Stimulated activated CD4-positive, alpha-beta T cell treated with anti-CD3 and anti-CD28 coated beads, TNF-alpha, amount 100 ng/mL, for 4 hours (primary cell): Measurements from ENCODE around the gene RELA.

Experiments
- DNase-seq, 3 experiments: peaks; one replicate each; pipeline ENCODE4 v3.0.0-alpha.2; 2020; ENCODE audit warnings: low read depth in 3 of 3

Gene RELA

DNA sequence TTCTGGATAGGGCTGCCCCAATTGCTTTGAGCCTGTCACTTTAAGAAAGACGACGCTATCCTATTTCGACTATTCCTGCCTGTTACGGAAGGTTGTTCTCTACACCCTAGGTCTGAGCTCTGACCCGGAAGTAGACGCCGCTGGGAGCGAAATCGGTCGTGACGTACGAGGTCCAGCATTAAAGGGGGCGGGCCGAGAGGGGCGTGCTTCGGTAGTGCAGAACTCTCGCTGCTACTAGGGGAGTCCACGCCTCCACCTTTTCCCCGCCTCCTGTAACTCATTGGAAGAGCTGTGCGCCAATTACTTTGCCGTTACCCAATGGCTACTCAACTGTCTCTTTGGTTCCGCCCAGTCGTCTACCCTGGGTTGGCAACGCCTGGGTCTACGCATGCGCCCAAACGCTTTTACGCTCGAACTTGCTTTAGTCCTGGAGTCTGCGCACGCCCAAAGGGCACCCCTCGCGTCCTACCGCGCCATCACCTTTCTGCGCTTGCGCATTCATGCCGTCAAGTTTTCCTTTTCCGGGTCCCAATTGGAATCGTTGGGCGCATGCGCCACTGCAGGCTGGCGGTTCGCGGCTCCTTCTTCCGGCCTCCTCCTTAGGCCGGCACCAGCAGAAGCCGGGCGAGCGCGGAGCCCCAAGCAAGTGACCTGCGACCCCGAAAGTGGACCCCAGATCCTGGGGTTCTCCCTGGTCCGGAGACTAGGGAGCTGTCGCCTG lies 47.3 kb downstream of the RELA start, which contains the start of gene PCNX3:
Gene PCNX3 (plus strand): TSS at position 548 of the 721 bp plus-strand sequence. CDS start 536 bp downstream, outside the sequence.
- DNase-seq = peak; percentile 98 to 100 (median 99)

DNA sequence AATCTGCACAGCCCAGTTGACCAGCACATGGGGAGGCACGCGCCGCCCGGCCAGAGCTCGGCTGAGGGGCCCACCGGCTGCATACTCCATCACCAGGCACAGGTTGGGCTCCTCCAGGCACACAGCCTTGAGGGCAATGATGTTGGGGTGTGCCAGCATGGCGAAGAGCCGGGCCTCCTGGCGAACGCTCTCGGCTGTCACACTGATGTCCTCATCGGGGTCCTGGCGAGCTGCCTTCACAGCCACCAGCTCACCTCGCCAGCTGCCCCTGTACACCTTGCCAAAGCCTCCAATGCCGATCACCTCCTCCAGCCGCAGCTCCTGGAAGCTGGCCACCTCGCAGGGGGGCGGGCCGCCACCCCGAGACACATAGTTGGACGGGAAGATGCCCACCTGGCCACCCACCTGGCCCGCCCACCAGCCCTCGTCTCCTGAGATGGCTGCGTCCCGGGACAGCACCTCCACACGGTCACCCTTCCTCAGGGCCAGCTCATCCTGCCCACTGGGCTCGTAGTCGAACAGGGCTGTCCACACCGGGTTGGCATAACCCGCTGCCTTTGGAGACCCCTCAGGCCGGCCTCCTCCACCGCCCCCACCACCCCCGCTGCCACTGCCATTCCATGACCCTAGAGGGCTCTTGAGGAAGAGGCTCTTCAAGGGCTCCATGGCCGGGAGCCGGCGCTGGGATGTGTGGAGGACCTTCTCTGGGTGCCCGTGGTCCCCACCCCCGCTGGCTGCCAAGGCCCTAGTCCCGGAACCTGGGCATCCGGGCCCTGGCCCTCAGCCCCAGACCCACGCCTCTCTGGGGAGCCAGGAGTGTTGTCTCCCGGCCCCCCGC lies 49.4 kb downstream of the RELA start:
- DNase-seq = no peak

GRCh38 chr11:65612691-65613090 lies 50.0 kb downstream of the RELA start:
- no peak for DNase-seq

DNA sequence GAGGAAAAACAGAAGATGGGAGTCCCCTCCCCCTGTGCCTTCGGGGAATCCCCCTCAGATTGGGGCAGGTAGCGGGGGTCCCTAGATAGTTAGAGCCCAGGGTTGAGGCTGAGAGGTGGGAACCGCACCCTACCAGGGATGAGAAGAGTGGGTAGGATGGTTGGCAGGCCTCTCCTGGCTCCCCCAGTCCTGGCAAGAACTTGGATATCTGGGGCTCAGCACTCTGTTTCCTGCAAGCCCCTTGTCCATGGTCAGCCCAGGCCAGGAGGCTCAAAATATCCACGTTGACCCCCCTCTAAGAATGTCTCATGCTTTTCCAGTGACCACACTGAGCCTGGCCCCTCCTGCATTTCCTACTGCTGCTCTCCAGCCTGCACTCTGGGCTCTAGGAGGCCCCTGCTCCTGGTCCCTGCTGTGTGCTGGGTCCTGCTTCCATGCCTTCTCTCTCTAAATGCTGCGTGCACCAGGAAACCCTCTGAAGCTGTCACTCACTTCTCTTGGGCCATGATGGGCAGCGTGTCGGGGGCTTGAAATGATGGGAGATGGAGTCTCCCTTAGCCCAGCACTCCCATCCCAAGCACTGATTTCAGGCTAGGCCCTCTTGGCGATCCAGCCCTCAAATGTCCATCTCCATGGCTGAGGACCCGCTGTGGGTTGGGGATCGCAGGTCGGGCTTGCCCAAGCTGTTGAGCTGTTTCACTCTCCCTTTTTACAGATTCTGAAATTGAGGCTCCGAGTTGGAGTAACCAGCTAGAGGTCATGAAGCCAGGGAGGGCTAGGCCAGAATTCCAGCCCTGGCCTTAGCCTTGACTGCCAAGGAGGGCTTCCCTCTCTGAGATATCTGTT lies 50.7 kb downstream of the RELA start:
- no peak for DNase-seq

- DNase-seq = no peak
Observed at GRCh38 chr11:65611028-65611757, 51.5 kb downstream of the RELA start.

GRCh38 chr11:65610404-65610803 lies 52.3 kb downstream of the RELA start:
- no peak for DNase-seq

DNA sequence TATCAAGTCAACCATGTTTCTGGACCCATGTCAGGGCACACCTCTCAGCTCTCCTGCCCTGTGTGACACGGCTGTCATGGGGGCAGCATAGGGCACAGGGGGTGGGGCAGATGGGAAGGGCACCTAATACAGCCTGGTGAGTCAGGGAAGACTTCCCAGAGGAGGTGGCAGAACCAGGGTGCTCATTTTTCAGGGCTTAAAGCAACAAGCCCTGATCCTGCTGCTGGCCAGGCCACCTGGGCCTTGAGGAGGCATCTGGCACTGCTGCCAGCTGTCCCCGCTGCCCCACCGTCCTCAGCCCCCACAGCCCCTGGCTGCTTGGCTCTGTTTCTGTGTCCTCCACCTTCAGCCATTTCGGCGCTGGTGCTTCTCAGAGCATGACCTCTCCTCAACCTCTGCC lies 53.1 kb downstream of the RELA start:
- DNase-seq = no peak

DNA sequence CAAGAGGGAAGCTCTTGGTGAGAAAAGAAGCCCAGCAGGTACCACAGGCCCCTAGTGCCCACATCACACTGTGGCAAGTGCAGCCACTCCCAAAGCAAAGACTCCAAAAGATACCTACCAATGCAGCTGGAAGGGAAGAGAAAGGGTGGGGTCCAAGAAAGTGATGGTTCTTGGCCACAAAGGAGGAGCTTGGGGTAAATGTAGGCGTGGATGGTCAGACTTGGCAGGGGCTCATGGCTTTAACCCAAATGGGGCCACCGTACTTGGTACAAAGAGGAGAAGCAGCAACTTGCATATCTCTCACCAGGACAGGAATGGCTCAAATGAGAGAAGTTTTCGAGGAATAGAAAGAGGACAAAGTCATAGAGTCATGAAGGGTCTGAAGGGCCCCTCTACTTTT lies 53.5 kb downstream of the RELA start:
- no peak for DNase-seq

DNA sequence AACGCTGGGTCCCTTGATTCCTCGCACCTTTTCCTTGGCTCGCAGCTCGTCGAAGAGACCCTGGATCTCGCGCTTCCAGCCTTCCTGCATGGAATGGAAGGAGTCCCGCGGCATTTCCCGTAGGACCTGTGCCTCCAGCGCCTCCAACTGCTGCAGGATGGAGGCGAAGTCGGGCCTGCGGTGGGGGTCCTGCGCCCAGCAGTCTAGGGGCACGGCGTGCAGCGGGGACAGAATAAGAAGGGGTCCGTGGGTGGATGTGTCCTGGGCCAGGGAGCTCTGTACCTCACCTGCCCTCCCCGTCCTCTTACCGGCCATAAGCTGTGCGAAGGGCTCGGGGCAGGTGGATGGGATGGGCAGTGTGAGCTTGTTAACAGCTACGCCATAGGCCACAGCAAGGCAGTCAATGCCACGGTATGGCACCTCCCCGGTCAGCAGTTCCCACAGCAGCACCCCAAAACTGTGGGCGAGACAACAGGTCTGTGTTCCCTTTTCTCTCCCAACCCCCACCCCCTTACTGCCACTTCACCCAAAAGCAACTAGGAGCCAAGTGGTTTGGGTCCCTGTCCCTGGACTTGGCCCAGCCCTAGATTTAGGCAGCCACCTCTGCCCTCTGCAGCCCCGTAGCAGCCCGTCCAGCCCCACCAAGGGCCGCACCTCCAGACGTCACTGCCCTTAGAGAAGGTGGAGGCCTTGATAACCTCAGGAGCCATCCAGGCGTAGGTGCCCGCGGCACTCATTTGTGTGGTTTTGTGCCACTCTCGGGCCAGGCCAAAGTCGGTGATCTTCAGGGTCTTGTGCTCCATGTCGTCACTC lies 54.9 kb downstream of the RELA start:
- no peak for DNase-seq

DNA sequence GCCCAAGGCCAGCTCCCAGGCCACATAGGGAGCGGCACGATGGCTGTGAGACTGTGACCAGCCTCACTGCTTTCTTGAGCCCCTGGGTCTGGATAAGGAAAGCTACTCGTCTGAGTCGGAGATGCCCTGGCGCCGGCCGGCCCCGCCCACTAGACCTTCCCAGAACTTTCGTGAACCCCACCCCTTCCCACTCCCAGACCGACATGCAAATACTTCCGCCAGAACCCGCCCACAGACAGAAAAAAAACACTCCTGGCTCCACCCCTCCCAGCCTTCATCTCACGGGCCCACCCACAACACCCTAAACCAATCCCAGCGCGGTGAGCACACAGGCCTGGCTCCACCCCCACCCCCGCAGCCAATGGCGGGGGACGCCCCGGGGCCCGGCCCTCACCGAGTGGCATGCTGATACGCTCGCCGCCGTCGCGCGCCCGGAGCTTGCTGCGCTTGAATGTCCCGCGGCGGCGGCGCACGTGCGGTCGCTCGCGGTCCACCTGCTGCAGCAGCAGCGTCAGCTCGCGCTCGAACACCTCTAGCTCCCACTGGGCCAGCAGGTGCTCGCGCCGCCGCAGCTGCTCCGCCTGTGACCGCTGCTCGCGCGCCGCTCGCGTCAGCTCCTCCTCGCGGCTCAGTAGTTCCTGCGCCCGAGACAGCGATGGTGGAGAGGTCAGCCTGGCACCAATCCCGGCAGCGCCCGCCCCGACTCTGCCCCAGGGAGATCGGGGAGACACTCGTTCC lies 55.7 kb downstream of the RELA start:
- DNase-seq = no peak

DNA sequence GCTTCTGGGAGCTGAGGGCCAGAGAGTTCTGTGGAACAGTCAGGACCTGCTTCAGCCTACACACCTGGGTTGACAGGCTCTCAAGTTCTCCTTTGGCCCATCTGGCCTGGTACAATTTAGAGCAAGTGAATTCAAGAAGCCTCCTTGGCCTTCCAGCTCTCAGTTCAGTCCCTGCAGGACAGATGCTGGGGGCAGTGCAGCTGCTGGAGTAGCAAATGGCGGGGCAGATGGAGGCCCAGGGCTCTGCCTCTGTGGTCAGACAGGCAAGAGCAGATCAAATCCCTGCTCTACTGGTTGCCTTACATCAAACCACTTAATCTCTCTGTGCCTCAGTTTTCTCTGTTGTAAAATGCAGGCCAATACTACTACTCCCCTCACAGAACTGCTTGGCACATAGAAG lies 58.5 kb downstream of the RELA start:
- DNase-seq = no peak
